ENCODE data around the gene MCF2L2.
"Not testable (repeated sequence)": the region's sequence is repeated elsewhere in the genome, so short reads cannot be mapped to it uniquely, and the experiment has no call there.

GRCh38 chr3:183371600-183371968, 56.8 kb downstream of the MCF2L2 start:
- not testable (repeated sequence) for TF ChIP-seq EZH2 (IDR thresholded peaks at IDR 0.05; ENCODE audit: insufficient read depth, poor library complexity, severe bottlenecking); EZH2phosphoT487 (IDR thresholded peaks at IDR 0.05; ENCODE audit: insufficient read depth, low read depth)
